WTC11 (cell line): ENCODE data around the gene ARL10.

Source experiments
- CTCF ChIP-seq: fragments of 200-600 bp; IDR thresholded peaks from 2 replicates; pipeline ENCODE4 v1.8.0; 2022; ENCODE audit warnings: antibody characterized with exemption
- NFE2L1 ChIP-seq: sonication (generic); formaldehyde crosslinking; IDR thresholded peaks from 2 replicates; pipeline ENCODE4 v1.8.1; 2023; ENCODE audit warnings: missing genetic modification reagents

- TF ChIP-seq CTCF (no peak), NFE2L1 (CRISPR knock-in tag) (no peak)
Observed at GRCh38 chr5:176429972-176430371, 64.7 kb downstream of the ARL10 start.
